GM21423 (cell line): ENCODE results near the gene LMNB1.

Experiments
- ATAC-seq: cut with Tn5 transposase; IDR thresholded peaks from one replicate; pipeline ENCODE4 v1.9.1; 2021; ENCODE audit warnings: mild to moderate bottlenecking, moderate library complexity; ENCODE audit not compliant: unreplicated experiment

Gene LMNB1

DNA sequence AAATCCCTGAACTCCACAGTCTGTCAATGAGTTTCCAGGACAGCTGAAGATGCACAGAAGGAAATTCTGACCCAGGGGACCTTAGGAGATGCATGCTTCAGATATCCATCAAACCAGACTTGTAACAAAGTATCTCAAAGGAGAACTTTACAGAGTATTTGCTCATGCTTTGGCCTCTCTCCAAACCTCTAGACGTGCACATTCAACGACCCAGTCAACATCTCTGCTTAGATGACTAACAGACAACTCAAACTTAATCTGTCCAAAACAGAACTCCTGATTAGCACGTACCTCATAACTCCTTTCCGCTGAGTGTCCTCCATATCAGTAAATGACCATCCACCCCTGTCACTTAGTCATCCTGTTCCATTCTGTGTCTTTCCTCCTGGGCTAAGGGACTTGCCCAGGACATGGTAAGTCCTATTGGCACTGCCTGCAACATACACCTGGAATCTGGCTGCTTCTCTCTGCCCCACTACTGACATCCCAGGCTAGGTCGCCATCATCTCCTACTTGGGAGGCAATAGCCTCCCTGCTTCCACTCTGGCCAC is 107.4 kb downstream of the LMNB1 start:
- no peak for ATAC-seq
